WTC11 (cell line): ENCODE results near the gene PFN1. TPM values are rescaled to one million over a fixed set of nuclear protein-coding genes. Genes with fewer than 3 reads are reported as not detected.

ENCODE experiments used
- ATF1 ChIP-seq: sonication (generic); formaldehyde crosslinking; IDR thresholded peaks from 2 replicates; pipeline ENCODE4 v1.8.1; 2023; ENCODE audit warnings: mild to moderate bottlenecking, moderate library complexity, missing genetic modification reagents
- CREB1 ChIP-seq: sonication (generic); formaldehyde crosslinking; IDR thresholded peaks from 2 replicates; pipeline ENCODE4 v1.8.0; 2023; ENCODE audit warnings: mild to moderate bottlenecking, missing genetic modification reagents
- ESRRA ChIP-seq: sonication (generic); formaldehyde crosslinking; IDR thresholded peaks from 2 replicates; pipeline ENCODE4 v1.8.1; 2022; ENCODE audit warnings: mild to moderate bottlenecking, missing genetic modification reagents, borderline replicate concordance
- GTF2I ChIP-seq: fragments of 250-450 bp; sonication (Bioruptor Pico); conservative IDR thresholded peaks from 2 replicates; pipeline ENCODE4 v1.4.0; 2021; ENCODE audit warnings: mild to moderate bottlenecking
- MYBL2 ChIP-seq: sonication (generic); formaldehyde crosslinking; IDR thresholded peaks from 2 replicates; pipeline ENCODE4 v1.8.1; 2023; ENCODE audit warnings: mild to moderate bottlenecking, moderate library complexity, missing genetic modification reagents
- NFATC4 ChIP-seq: fragments of 250-450 bp; sonication (Bioruptor Pico); IDR thresholded peaks from 2 replicates; pipeline ENCODE4 v1.9.0; 2021; ENCODE audit warnings: mild to moderate bottlenecking
- NFYB ChIP-seq: sonication (generic); formaldehyde crosslinking; conservative IDR thresholded peaks from 2 replicates; pipeline ENCODE4 v1.8.0; 2022; ENCODE audit warnings: low read depth, missing genetic modification reagents
- NR3C1 ChIP-seq: sonication (generic); formaldehyde crosslinking; conservative IDR thresholded peaks from 2 replicates; pipeline ENCODE4 v1.8.1; 2023; ENCODE audit warnings: low read depth, mild to moderate bottlenecking, missing genetic modification reagents
- RELA ChIP-seq: sonication (generic); formaldehyde crosslinking; IDR thresholded peaks from 2 replicates; pipeline ENCODE4 v1.8.1; 2022; ENCODE audit warnings: missing genetic modification reagents, mild to moderate bottlenecking, borderline replicate concordance
- SOX15 ChIP-seq: fragments of 250-450 bp; sonication (Bioruptor Pico); IDR thresholded peaks from 2 replicates; pipeline ENCODE4 v1.9.0; 2021; ENCODE audit warnings: mild to moderate bottlenecking
- TEAD4 ChIP-seq: sonication (generic); formaldehyde crosslinking; IDR thresholded peaks from 2 replicates; pipeline ENCODE4 v1.8.0; 2022; ENCODE audit warnings: mild to moderate bottlenecking, missing genetic modification reagents
- TP53 ChIP-seq: sonication (generic); formaldehyde crosslinking; IDR thresholded peaks from 2 replicates; pipeline ENCODE4 v1.8.1; 2023; ENCODE audit warnings: mild to moderate bottlenecking, missing genetic modification reagents
- ZNF121 ChIP-seq: sonication (generic); formaldehyde crosslinking; IDR thresholded peaks from 2 replicates; pipeline ENCODE4 v1.8.0; 2023; ENCODE audit warnings: missing genetic modification reagents
- ZNF416 ChIP-seq: fragments of 250-450 bp; sonication (Bioruptor Pico); IDR thresholded peaks from 2 replicates; pipeline ENCODE4 v1.9.0; 2021; ENCODE audit warnings: mild to moderate bottlenecking, inconsistent platforms
- total RNA-seq: library from RNA; stranded (reverse); gene quantifications from 3 replicates; pipeline ENCODE4 v1.2.3, GENCODE V29; 2021
- TF ChIP-seq, protein P1 (sequence below): sonication (generic); formaldehyde crosslinking; IDR thresholded peaks from 2 replicates; pipeline ENCODE4 v1.8.0; 2023; ENCODE audit warnings: missing genetic modification reagents
- TF ChIP-seq, protein P2 (sequence below): sonication (generic); formaldehyde crosslinking; IDR thresholded peaks from 2 replicates; pipeline ENCODE4 v1.8.1; 2022; ENCODE audit warnings: low read depth, missing genetic modification reagents, borderline replicate concordance
- TF ChIP-seq, protein P3 (sequence below): fragments of 250-450 bp; sonication (Bioruptor Pico); IDR thresholded peaks from 2 replicates; pipeline ENCODE4 v1.9.0; 2021; ENCODE audit warnings: moderate library complexity, mild to moderate bottlenecking, inconsistent platforms, borderline replicate concordance
- TF ChIP-seq, protein P4 (sequence below): sonication (generic); formaldehyde crosslinking; IDR thresholded peaks from 2 replicates; pipeline ENCODE4 v1.8.1; 2022; ENCODE audit warnings: low read depth, mild to moderate bottlenecking, moderate library complexity, missing genetic modification reagents, borderline replicate concordance
- TF ChIP-seq, protein P5 (sequence below): fragments of 250-450 bp; sonication (Bioruptor Pico); IDR thresholded peaks from 2 replicates; pipeline ENCODE4 v2.1.2; 2022; ENCODE audit warnings: mild to moderate bottlenecking, moderate library complexity
- TF ChIP-seq, protein P6 (sequence below): sonication (generic); formaldehyde crosslinking; IDR thresholded peaks from 2 replicates; pipeline ENCODE4 v1.8.1; 2023; ENCODE audit warnings: mild to moderate bottlenecking, missing genetic modification reagents, borderline replicate concordance
- TF ChIP-seq, protein P7 (sequence below): sonication (generic); formaldehyde crosslinking; IDR thresholded peaks from 2 replicates; pipeline ENCODE4 v1.8.1; 2023; ENCODE audit warnings: mild to moderate bottlenecking, moderate library complexity, missing genetic modification reagents
- TF ChIP-seq, protein P8 (sequence below): sonication (generic); formaldehyde crosslinking; IDR thresholded peaks from 2 replicates; pipeline ENCODE4 v1.8.1; 2023; ENCODE audit warnings: mild to moderate bottlenecking, missing genetic modification reagents, moderate library complexity
- TF ChIP-seq, protein P9 (sequence below): fragments of 250-450 bp; sonication (Bioruptor Pico); IDR thresholded peaks from 2 replicates; pipeline ENCODE4 v1.9.0; 2021; ENCODE audit warnings: mild to moderate bottlenecking

The PFN1 gene
- total RNA-seq, 1 experiment from 2014 or later: 1,289 TPM

DNA sequence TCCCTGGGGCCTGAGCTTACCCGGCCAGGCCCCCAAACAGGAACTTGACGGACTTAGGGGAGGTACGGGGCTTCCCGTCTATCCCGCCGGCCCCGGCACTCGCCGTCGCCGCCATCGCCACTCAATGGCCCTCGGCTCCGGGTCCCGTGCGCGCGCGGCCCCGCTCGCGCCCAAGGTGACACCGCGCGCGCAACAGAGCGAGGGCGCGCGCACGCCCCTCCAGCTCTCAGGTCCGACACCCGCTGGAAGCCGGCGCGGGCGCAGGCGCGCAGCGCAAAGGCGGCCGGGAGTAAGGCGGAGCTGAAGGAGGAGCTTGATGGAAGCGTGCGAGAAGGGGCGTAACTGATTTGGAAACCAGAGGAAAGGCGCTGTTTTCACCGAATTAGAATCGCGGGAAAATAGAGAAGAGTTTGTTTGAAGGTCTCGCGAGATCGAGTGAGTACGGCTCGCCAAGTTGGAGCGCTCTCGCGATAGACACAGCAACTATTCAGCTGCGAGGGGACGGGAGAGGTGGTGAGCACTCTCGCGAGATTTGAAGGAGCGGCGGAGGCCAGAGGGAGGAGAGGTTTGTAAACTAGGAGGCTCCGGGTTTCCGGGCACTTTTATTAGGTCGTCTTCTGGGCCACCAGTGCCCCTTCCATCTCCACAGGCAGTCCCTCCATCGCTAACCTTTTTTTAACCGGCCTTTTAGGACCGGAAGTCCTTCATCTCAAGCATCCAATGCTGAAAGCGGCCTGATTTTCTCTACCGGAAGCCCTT is 8.4 kb downstream of the PFN1 start, which contains the start of the genes RNF167 and SLC25A11 (continued):
- TF ChIP-seq, protein P1, sequence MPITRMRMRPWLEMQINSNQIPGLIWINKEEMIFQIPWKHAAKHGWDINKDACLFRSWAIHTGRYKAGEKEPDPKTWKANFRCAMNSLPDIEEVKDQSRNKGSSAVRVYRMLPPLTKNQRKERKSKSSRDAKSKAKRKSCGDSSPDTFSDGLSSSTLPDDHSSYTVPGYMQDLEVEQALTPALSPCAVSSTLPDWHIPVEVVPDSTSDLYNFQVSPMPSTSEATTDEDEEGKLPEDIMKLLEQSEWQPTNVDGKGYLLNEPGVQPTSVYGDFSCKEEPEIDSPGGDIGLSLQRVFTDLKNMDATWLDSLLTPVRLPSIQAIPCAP: peak; percentile 43; the same call in 1 of the 2 replicates
- TF ChIP-seq TP53 (CRISPR knock-in tag) (no peak), NR3C1 (CRISPR knock-in tag) (no peak), NFYB (no peak; the same call in 1 of the 2 replicates), ATF1 (CRISPR knock-in tag) (no peak), GTF2I (peak; percentile 88), ZNF121 (CRISPR knock-in tag) (no peak), NFATC4 (no peak), ZNF416 (CRISPR knock-in tag) (0 out of 2 replicates have a peak, but pooled peaks have one; percentile 27), CREB1 (CRISPR knock-in tag) (no peak), ESRRA (CRISPR knock-in tag) (peak; percentile 89), SOX15 (CRISPR knock-in tag) (no peak), RELA (CRISPR knock-in tag) (no peak), TEAD4 (CRISPR knock-in tag) (no peak), MYBL2 (CRISPR knock-in tag) (peak; percentile 63; the same call in 1 of the 2 replicates)
- TF ChIP-seq, protein P2, sequence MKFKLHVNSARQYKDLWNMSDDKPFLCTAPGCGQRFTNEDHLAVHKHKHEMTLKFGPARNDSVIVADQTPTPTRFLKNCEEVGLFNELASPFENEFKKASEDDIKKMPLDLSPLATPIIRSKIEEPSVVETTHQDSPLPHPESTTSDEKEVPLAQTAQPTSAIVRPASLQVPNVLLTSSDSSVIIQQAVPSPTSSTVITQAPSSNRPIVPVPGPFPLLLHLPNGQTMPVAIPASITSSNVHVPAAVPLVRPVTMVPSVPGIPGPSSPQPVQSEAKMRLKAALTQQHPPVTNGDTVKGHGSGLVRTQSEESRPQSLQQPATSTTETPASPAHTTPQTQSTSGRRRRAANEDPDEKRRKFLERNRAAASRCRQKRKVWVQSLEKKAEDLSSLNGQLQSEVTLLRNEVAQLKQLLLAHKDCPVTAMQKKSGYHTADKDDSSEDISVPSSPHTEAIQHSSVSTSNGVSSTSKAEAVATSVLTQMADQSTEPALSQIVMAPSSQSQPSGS: no peak
- TF ChIP-seq, protein P3, sequence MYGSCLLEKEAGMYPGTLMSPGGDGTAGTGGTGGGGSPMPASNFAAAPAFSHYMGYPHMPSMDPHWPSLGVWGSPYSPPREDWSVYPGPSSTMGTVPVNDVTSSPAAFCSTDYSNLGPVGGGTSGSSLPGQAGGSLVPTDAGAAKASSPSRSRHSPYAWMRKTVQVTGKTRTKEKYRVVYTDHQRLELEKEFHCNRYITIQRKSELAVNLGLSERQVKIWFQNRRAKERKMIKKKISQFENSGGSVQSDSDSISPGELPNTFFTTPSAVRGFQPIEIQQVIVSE (CRISPR knock-in tag): no peak; the same call in 1 of the 2 replicates
- TF ChIP-seq, protein P4, sequence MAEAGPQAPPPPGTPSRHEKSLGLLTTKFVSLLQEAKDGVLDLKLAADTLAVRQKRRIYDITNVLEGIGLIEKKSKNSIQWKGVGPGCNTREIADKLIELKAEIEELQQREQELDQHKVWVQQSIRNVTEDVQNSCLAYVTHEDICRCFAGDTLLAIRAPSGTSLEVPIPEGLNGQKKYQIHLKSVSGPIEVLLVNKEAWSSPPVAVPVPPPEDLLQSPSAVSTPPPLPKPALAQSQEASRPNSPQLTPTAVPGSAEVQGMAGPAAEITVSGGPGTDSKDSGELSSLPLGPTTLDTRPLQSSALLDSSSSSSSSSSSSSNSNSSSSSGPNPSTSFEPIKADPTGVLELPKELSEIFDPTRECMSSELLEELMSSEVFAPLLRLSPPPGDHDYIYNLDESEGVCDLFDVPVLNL (CRISPR knock-in tag): peak; percentile 38; the same call in 1 of the 2 replicates
- TF ChIP-seq, protein P5, sequence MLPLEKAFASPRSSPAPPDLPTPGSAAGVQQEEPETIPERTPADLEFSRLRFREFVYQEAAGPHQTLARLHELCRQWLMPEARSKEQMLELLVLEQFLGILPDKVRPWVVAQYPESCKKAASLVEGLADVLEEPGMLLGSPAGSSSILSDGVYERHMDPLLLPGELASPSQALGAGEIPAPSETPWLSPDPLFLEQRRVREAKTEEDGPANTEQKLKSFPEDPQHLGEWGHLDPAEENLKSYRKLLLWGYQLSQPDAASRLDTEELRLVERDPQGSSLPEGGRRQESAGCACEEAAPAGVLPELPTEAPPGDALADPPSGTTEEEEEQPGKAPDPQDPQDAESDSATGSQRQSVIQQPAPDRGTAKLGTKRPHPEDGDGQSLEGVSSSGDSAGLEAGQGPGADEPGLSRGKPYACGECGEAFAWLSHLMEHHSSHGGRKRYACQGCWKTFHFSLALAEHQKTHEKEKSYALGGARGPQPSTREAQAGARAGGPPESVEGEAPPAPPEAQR (CRISPR knock-in tag): no peak
- TF ChIP-seq, protein P6, sequence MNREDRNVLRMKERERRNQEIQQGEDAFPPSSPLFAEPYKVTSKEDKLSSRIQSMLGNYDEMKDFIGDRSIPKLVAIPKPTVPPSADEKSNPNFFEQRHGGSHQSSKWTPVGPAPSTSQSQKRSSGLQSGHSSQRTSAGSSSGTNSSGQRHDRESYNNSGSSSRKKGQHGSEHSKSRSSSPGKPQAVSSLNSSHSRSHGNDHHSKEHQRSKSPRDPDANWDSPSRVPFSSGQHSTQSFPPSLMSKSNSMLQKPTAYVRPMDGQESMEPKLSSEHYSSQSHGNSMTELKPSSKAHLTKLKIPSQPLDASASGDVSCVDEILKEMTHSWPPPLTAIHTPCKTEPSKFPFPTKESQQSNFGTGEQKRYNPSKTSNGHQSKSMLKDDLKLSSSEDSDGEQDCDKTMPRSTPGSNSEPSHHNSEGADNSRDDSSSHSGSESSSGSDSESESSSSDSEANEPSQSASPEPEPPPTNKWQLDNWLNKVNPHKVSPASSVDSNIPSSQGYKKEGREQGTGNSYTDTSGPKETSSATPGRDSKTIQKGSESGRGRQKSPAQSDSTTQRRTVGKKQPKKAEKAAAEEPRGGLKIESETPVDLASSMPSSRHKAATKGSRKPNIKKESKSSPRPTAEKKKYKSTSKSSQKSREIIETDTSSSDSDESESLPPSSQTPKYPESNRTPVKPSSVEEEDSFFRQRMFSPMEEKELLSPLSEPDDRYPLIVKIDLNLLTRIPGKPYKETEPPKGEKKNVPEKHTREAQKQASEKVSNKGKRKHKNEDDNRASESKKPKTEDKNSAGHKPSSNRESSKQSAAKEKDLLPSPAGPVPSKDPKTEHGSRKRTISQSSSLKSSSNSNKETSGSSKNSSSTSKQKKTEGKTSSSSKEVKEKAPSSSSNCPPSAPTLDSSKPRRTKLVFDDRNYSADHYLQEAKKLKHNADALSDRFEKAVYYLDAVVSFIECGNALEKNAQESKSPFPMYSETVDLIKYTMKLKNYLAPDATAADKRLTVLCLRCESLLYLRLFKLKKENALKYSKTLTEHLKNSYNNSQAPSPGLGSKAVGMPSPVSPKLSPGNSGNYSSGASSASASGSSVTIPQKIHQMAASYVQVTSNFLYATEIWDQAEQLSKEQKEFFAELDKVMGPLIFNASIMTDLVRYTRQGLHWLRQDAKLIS (CRISPR knock-in tag): no peak
- TF ChIP-seq, protein P7, sequence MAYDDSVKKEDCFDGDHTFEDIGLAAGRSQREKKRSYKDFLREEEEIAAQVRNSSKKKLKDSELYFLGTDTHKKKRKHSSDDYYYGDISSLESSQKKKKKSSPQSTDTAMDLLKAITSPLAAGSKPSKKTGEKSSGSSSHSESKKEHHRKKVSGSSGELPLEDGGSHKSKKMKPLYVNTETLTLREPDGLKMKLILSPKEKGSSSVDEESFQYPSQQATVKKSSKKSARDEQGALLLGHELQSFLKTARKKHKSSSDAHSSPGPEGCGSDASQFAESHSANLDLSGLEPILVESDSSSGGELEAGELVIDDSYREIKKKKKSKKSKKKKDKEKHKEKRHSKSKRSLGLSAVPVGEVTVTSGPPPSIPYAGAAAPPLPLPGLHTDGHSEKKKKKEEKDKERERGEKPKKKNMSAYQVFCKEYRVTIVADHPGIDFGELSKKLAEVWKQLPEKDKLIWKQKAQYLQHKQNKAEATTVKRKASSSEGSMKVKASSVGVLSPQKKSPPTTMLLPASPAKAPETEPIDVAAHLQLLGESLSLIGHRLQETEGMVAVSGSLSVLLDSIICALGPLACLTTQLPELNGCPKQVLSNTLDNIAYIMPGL (CRISPR knock-in tag): peak; percentile 72; the same call in 1 of the 2 replicates
- TF ChIP-seq, protein P8, sequence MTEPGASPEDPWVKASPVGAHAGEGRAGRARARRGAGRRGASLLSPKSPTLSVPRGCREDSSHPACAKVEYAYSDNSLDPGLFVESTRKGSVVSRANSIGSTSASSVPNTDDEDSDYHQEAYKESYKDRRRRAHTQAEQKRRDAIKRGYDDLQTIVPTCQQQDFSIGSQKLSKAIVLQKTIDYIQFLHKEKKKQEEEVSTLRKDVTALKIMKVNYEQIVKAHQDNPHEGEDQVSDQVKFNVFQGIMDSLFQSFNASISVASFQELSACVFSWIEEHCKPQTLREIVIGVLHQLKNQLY (CRISPR knock-in tag): no peak
- TF ChIP-seq, protein P9, sequence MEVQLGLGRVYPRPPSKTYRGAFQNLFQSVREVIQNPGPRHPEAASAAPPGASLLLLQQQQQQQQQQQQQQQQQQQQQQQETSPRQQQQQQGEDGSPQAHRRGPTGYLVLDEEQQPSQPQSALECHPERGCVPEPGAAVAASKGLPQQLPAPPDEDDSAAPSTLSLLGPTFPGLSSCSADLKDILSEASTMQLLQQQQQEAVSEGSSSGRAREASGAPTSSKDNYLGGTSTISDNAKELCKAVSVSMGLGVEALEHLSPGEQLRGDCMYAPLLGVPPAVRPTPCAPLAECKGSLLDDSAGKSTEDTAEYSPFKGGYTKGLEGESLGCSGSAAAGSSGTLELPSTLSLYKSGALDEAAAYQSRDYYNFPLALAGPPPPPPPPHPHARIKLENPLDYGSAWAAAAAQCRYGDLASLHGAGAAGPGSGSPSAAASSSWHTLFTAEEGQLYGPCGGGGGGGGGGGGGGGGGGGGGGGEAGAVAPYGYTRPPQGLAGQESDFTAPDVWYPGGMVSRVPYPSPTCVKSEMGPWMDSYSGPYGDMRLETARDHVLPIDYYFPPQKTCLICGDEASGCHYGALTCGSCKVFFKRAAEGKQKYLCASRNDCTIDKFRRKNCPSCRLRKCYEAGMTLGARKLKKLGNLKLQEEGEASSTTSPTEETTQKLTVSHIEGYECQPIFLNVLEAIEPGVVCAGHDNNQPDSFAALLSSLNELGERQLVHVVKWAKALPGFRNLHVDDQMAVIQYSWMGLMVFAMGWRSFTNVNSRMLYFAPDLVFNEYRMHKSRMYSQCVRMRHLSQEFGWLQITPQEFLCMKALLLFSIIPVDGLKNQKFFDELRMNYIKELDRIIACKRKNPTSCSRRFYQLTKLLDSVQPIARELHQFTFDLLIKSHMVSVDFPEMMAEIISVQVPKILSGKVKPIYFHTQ (CRISPR knock-in tag): no peak
